Gastroesophageal sphincter (tissue), 4 donors: ENCODE results near the gene BMP7. TPM values are rescaled to one million over a fixed set of nuclear protein-coding genes. Genes with fewer than 3 reads are reported as not detected.

ENCODE experiments used
- ATAC-seq: fragments of 150-250 bp; one replicate; pipeline ENCODE4 v1.9.1; 2016; ENCODE audit warnings: mild to moderate bottlenecking, moderate library complexity
- H3K27ac ChIP-seq, 4 donors: fragments of 200-600 bp; sonication (generic) in 3 of 4; 1 replicate in 3 of 4; 2 replicates in 1 of 4; pipeline ENCODE4 v1.5.1; 2016 to 2019
- H3K27me3 ChIP-seq: fragments of 200-600 bp; sonication (generic); one replicate; pipeline ENCODE4 v1.5.1; 2019
- H3K36me3 ChIP-seq, 2 donors: fragments of 200-600 bp; sonication (generic); one replicate each; pipeline ENCODE4 v1.5.1; 2019; ENCODE audit warnings: control low read depth in 1 of 2
- H3K4me1 ChIP-seq, 3 donors: fragments of 200-600 bp; sonication (generic); 1 replicate in 2 of 3; 2 replicates in 1 of 3; pipeline ENCODE4 v1.5.1; 2016 to 2019; ENCODE audit warnings: control low read depth in 2 of 3
- H3K4me3 ChIP-seq, 2 donors: fragments of 200-600 bp; sonication (generic); one replicate each; pipeline ENCODE4 v1.5.1; 2019; ENCODE audit warnings: mild to moderate bottlenecking in 1 of 2, moderate library complexity in 1 of 2
- H3K9me3 ChIP-seq, 3 donors: fragments of 200-600 bp; sonication (generic); one replicate each; pipeline ENCODE4 v1.5.1; 2017 to 2019; ENCODE audit warnings: control low read depth in 2 of 3
- CTCF ChIP-seq, 4 experiments: fragments of 200-600 bp in 2 of 4; fragments of 450-650 bp in 2 of 4; sonication (generic) in 1 of 4; IDR thresholded peaks; one replicate each; pipeline ENCODE4 v1.5.1; 2017 to 2019; ENCODE audit warnings: antibody characterized with exemption in 4 of 4, mild to moderate bottlenecking in 2 of 4, moderate library complexity in 2 of 4
- EP300 ChIP-seq: sonication (generic); formaldehyde crosslinking; IDR thresholded peaks from one replicate; pipeline ENCODE4 v1.6.1; 2017; ENCODE audit warnings: antibody characterized with exemption, mild to moderate bottlenecking
- POLR2A ChIP-seq, 2 donors: fragments of 450-650 bp; IDR thresholded peaks; one replicate each; pipeline ENCODE4 v1.6.1; 2017; ENCODE audit warnings: antibody characterized with exemption in 2 of 2, mild to moderate bottlenecking in 2 of 2, moderate library complexity in 1 of 2
- POLR2AphosphoS5 ChIP-seq: sonication (generic); formaldehyde crosslinking; IDR thresholded peaks from one replicate; pipeline ENCODE4 v1.6.1; 2017; ENCODE audit warnings: antibody characterized with exemption
- WGBS, 2 donors: methylation state at CpG; one replicate each; pipeline ENCODE4 v1.1.5; 2018; ENCODE audit warnings: low coverage in 1 of 2; 5-methylcytosine and 5-hydroxymethylcytosine counted together
- total RNA-seq, 4 donors: library from RNA; depleted of rRNA; stranded (reverse); fragments of >200 nt; gene quantifications; one replicate each; pipeline ENCODE4 v1.1.0, GENCODE V29; 2016

The BMP7 gene
- total RNA-seq, 4 donors from 2014 or later = 0.16 to 10.8 (median 5.0) TPM

GRCh38 chr20:57221916-57222630 is 44.4 kb downstream of the BMP7 start:
- peaks cover 14% of the 10 kb centered on the region for H3K27me3 ChIP-seq
- TF ChIP-seq CTCF (IDR thresholded peaks at IDR 0.05) (no peak), POLR2AphosphoS5 (no peak), EP300 (no peak), POLR2A (IDR thresholded peaks at IDR 0.05) (no peak)
- H3K27ac ChIP-seq = no peak overlapping the region
- ATAC-seq = no peak
- H3K36me3 ChIP-seq = no peaks in the 10 kb centered on the region
- WGBS, 2 donors = 87% methylated on average over 12 of the region's 19 CpGs; no CpG with 5 or more reads in 1 of the 2 donors
- H3K4me3 ChIP-seq = no peak overlapping the region
- H3K9me3 ChIP-seq = no peaks in the 10 kb centered on the region
- peaks cover 0 to 12% (median 7%) of the 10 kb centered on the region in 3 donors for H3K4me1 ChIP-seq

GRCh38 chr20:57220337-57221145 is 45.9 kb downstream of the BMP7 start:
- Histone ChIP-seq H3K27ac (no peak overlapping the region), H3K36me3 (no peaks in the 10 kb centered on the region), H3K9me3 (no peaks in the 10 kb centered on the region), H3K4me3 (no peak overlapping the region), H3K27me3 (peaks cover 12% of the 10 kb centered on the region), H3K4me1 (peaks cover 0 to 12% (median 7%) of the 10 kb centered on the region in 3 donors)
- ATAC-seq = no peak
- TF ChIP-seq EP300 (no peak), POLR2AphosphoS5 (no peak), POLR2A (IDR thresholded peaks at IDR 0.05) (no peak), CTCF (IDR thresholded peaks at IDR 0.05) (no peak)
- 84 to 86% methylated on average over 9 to 13 of the region's 14 CpGs for WGBS, 2 donors

- TF ChIP-seq EP300 (no peak), CTCF (IDR thresholded peaks at IDR 0.05) (no peak), POLR2AphosphoS5 (no peak)
- ATAC-seq = no peak
- H3K4me3 ChIP-seq = no peak overlapping the region
- no peaks in the 10 kb centered on the region for H3K9me3 ChIP-seq
- no peaks in the 10 kb centered on the region for H3K36me3 ChIP-seq
- peaks cover 8% of the 10 kb centered on the region for H3K27me3 ChIP-seq
- H3K4me1 ChIP-seq = peaks cover 0 to 6% (median 3%) of the 10 kb centered on the region in 3 donors
- no peak overlapping the region for H3K27ac ChIP-seq
- WGBS, 2 donors = 91 to 100% methylated on average over 3 to 7 of the region's 11 CpGs
Observed at GRCh38 chr20:57219071-57219677, 47.3 kb downstream of the BMP7 start.

GRCh38 chr20:57218489-57218888 is 48.0 kb downstream of the BMP7 start:
- ATAC-seq = no peak
- no peaks in the 10 kb centered on the region for H3K4me1 ChIP-seq
- TF ChIP-seq POLR2AphosphoS5 = no peak
- no peak for TF ChIP-seq EP300
- TF ChIP-seq CTCF (IDR thresholded peaks at IDR 0.05) = no peak
- no peak for TF ChIP-seq POLR2A (IDR thresholded peaks at IDR 0.05)
- peaks cover 8% of the 10 kb centered on the region for H3K27me3 ChIP-seq
- H3K27ac ChIP-seq = no peak overlapping the region
- H3K36me3 ChIP-seq = no peaks in the 10 kb centered on the region
- H3K9me3 ChIP-seq = no peaks in the 10 kb centered on the region
- 90 to 100% methylated on average over 3 to 4 of the region's 5 CpGs for WGBS, 2 donors
- H3K4me3 ChIP-seq = no peak overlapping the region
